Measurements from ENCODE around the gene MACO1.

The MACO1 gene

GRCh38 chr1:25473653-25474225, 43.0 kb downstream of the MACO1 start:
- no peak for DNase-seq
- H3K27ac ChIP-seq, result no peak overlapping the region
- no peaks in the 10 kb centered on the region for H3K9me3 ChIP-seq (ENCODE audit: severe bottlenecking)
- peaks cover 10% of the 10 kb centered on the region for H3K36me3 ChIP-seq
- no peaks in the 10 kb centered on the region for H3K27me3 ChIP-seq (ENCODE audit: insufficient read depth, low read depth, severe bottlenecking)
- TF ChIP-seq CTCF (IDR thresholded peaks at IDR 0.05; ENCODE audit: low read depth, low read length), result no peak
- H3K4me3 ChIP-seq (ENCODE audit: low read depth, low read length), result no peak overlapping the region

- H3K27ac ChIP-seq, result no peak overlapping the region
- no peak overlapping the region for H3K4me3 ChIP-seq (ENCODE audit: low read depth, low read length)
- no peaks in the 10 kb centered on the region for H3K9me3 ChIP-seq (ENCODE audit: severe bottlenecking)
- peaks cover 10% of the 10 kb centered on the region; the same call in 1 of the 2 replicates for H3K36me3 ChIP-seq
- TF ChIP-seq CTCF (IDR thresholded peaks at IDR 0.05; ENCODE audit: low read depth, low read length), result no peak
- DNase-seq, result no peak
- no peaks in the 10 kb centered on the region for H3K27me3 ChIP-seq (ENCODE audit: insufficient read depth, low read depth, severe bottlenecking)
Observed at GRCh38 chr1:25474439-25475047, 43.8 kb downstream of the MACO1 start.

- Histone ChIP-seq H3K4me3 (ENCODE audit: low read depth, low read length) (no peak overlapping the region), H3K9me3 (ENCODE audit: severe bottlenecking) (no peaks in the 10 kb centered on the region), H3K36me3 (peaks cover 5% of the 10 kb centered on the region; the same call in 1 of the 2 replicates), H3K27me3 (ENCODE audit: insufficient read depth, low read depth, severe bottlenecking) (no peaks in the 10 kb centered on the region), H3K27ac (peak overlapping the region; percentile 51)
- peak; percentile 50 for DNase-seq
- no peak for TF ChIP-seq CTCF (IDR thresholded peaks at IDR 0.05; ENCODE audit: low read depth, low read length)
Observed at GRCh38 chr1:25476186-25477097, 45.7 kb downstream of the MACO1 start.

GRCh38 chr1:25477448-25478034, 46.8 kb downstream of the MACO1 start:
- Histone ChIP-seq H3K36me3 (peaks cover 5% of the 10 kb centered on the region), H3K27ac (peak overlapping the region; percentile 51)

GRCh38 chr1:25478633-25479032, 47.9 kb downstream of the MACO1 start:
- no peak for DNase-seq
- Histone ChIP-seq H3K9me3 (ENCODE audit: severe bottlenecking) (no peaks in the 10 kb centered on the region), H3K27ac (peak overlapping the region; percentile 51), H3K27me3 (ENCODE audit: insufficient read depth, low read depth, severe bottlenecking) (no peaks in the 10 kb centered on the region), H3K36me3 (peaks cover 13% of the 10 kb centered on the region), H3K4me3 (ENCODE audit: low read depth, low read length) (no peak overlapping the region)
- TF ChIP-seq CTCF (IDR thresholded peaks at IDR 0.05; ENCODE audit: low read depth, low read length), result no peak

More at GRCh38 chr1:25477448-25478034, 46.8 kb downstream of the MACO1 start:
- H3K9me3 ChIP-seq (ENCODE audit: severe bottlenecking), result no peaks in the 10 kb centered on the region
- DNase-seq, result no peak
- no peak overlapping the region for H3K4me3 ChIP-seq (ENCODE audit: low read depth, low read length)
- no peaks in the 10 kb centered on the region for H3K27me3 ChIP-seq (ENCODE audit: insufficient read depth, low read depth, severe bottlenecking)
- no peak for TF ChIP-seq CTCF (IDR thresholded peaks at IDR 0.05; ENCODE audit: low read depth, low read length)
